HG03432 (cell line): ENCODE measurements around the gene ACER3.
"Not testable (repeated sequence)": the region's sequence is repeated elsewhere in the genome, so short reads cannot be mapped to it uniquely, and the experiment has no call there.

Experiments used
- ATAC-seq: cut with Tn5 transposase; IDR thresholded peaks from one replicate; pipeline ENCODE4 v1.9.1; 2021; ENCODE audit warnings: mild to moderate bottlenecking, moderate library complexity; ENCODE audit not compliant: unreplicated experiment

The ACER3 gene

DNA sequence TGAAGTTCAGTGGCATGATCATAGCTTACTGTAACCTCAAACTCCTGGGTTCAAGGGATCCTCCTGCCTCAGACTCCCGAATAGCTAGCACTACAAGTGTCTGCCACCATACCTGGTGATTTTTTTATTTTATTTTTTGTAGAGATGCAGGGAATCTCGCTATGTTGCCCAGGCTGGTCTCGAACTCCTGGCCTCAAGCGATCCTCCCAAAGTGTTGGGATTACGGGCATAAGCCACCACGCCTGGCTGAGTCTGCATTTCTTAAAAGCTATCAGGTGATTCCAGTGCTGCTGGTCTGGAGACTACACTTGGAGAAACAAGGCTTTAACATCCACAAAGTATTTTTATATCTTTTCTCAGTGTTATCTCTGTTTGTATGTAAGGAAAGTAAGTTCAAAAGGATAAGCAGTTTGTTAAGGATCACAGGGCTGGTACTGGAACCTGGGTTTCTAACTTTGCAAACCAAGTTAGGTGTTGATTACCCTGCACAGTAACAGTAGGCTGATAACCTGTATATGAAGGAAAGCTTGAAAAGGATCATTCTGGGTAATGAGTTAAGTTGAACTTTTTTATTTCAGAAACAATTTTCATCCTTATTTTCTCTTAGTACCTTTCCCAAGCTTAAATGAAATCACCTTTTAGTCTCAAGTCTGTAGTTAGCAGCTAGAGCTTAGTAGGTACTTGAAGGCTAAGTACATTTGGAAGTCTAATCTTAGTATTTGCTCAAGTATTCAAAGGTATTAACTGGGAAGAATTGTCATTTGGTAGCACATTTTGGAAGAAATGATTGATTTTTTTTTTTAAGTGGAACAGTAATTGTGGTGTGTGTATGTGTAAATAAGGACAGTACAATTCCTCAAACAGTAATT is 12.5 kb downstream of the ACER3 start:
- ATAC-seq, result no peak

DNA sequence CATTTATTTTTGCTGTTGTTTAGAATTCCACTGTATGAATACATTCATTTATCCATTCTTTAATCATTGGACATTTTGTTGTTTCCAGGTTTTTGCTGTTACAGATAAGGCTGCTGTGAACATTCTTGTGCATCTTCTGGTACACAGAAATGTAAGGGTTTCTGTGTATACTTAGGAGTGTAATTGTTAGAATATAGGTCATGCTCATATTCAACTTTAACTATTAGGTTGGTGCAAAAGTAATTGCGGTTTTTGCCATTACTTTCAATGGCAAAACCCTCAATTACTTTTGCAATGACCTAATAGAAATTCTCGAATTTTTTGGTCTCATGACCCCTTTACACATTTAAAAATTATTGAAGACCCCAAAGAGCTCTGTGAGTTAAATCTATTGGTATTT is 17.3 kb downstream of the ACER3 start:
- no peak for ATAC-seq

DNA sequence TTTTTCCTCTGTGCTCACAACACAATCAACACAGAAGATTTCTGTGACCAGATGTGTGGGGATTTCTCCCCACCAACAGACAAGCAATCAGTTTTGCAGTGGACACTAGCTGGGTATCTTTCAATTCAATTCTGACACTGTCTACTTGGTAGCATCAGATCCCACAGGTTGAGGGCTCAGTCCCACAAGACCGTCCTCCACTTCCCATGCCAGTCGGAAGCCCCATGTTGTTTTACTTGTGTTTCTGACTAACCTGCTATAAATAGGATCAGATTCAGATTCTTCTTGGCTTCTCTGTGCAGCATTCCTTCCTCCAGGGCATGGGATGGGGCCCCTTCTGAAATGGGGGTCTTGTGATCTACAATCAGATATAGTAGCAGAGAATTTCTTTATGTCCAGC is 19.6 kb downstream of the ACER3 start:
- ATAC-seq, result no peak

DNA sequence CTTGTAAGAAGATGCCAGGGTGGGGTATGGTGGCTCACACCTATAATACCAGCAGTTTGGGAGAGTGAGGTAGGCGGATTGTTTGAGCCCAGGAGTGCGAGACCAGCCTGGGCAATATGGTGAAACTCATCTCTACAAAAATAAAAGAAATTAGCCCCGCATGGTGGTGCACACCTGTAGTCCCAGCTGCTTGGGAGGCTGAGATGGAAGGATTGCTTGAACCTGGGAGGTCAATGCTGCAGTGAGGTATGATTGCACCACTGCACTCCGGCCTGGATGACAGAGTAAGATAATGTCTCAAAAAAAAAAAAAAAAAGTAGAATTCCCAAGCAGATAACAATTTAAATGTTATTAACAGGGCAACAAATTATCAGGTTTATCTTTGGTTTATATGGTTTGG is 20.2 kb downstream of the ACER3 start:
- ATAC-seq, result no peak

DNA sequence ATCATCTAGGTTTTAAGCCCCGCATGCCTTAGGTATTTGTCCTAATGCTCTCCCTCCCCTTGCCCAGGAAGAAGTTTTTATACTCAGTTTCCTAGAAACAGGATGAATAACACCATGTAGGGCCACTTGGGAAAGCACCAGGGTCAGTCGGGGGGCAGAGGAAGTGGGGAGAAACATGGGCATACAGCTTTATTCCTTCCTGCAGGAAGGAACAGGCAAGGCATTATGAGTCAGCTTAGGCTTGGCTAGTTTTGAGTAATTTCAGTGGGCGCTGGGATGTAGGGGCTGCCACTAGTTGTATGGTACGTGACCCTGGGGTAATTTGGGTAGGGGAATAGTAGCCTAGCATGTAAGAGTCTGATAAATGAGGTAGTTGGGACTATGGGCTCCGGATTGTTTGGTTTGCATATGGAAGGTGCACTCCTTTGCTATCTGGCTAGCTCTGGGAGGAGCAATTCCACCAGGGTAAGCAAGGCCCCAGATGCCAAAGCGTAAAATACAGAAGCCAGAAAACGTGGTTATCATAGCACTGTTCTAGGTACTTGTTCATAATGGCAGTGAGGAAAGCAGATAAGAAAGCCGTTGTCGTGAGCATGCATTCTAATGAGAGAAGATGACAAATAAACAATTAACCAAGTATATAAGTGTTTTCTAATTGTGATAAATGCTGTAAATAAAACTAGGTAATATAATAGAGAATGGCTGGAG is 24.8 kb downstream of the ACER3 start:
- no peak for ATAC-seq

DNA sequence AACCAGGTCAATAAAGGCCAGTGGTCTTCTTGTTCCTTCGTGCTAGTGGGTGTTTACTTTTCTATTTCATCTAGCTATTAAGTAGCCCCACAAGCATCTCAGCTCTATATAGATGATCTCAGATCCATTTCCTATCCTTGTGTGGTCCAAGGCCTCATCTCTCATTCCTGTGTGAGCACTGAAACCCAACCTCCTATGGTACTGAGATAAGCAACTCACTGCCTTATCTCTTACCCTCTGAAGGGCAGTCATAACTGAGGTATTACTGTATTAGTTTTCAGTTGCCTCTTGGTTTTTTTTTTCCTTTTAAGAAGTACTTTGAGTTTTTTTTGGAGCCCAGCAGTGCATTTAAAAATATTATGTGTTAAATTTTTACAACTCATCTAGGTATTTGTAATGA is 28.3 kb downstream of the ACER3 start:
- no peak for ATAC-seq

DNA sequence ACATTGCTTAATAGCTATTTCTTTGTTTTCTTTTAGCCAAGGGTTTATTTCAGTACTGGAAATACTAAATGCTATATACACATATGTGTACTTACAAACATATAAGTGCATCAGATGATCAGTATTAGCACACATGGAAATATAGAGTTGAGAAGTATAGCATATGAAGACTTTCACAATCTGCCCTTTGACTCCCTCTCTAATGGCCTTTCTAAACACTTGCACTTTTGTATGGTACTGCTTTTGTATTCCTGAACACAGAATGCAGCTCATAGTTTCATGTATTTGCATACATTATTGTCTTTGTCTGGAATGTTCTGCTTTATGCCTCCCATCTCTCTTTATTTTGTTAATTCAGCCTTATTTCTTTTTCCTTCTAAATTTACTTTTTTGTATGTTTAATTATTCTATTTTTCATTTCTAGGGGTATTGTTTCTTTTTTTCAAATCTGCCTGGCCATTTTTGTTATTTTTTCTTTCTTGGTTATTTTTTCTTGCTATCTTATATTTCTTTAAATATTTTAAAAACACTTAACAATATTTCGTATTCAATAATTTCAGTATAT is 28.8 kb downstream of the ACER3 start:
- no peak for ATAC-seq

DNA sequence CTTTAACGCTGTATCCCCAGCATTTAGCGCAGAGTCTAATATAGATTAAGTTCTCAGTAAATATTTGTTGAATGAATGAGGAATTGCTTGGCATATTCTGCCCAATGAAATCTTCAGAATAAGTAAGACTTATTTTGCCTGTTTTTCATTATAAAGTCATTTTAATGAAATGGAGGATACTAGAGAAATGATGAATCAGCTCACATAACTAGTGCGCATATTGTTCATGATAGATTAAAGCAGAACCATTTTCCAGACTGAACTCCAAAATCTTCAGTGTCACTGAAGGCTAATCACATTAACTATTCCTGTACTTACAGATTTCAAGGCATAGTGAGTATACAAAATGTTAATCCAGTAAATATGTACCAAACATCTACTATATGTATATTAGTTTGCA is 29.6 kb downstream of the ACER3 start:
- ATAC-seq, result no peak

DNA sequence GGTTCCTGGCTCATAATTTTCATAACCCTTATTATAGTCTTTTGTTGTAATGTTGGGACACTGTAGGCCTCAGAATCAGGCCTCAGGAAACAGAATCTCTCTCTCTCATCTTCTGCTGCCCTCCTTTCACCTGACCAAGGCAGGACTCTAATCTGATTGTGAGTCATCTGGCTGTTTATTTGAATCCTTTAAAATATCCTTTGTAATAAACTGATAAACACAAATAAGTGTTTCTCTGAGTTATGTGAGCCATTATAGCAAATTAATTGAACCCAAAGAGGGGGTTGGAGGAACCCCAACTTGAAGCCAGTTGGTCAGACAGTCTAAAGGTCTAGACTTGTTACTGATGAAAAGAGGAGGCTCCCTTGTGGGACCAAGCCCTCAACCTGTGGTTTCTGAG is 30.6 kb downstream of the ACER3 start:
- no peak for ATAC-seq

DNA sequence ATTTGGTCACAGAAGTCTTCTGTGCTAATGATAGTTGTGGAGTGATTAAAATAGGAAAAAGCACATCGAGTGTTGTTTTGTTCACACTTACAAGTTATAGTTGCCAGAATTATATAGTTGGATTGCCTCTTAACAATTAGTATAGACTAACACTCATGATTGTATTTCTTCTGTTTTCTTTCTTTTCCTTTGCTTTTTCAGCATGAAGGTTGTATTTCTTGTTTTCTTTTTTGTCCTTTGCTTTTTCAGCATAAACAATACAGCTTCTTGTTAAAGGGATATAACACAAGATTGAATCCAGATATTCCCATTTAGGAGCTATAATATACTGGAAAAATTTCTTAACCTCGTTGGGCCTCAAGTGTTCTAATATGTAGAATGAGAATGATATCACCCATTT is 31.1 kb downstream of the ACER3 start:
- ATAC-seq, result no peak

DNA sequence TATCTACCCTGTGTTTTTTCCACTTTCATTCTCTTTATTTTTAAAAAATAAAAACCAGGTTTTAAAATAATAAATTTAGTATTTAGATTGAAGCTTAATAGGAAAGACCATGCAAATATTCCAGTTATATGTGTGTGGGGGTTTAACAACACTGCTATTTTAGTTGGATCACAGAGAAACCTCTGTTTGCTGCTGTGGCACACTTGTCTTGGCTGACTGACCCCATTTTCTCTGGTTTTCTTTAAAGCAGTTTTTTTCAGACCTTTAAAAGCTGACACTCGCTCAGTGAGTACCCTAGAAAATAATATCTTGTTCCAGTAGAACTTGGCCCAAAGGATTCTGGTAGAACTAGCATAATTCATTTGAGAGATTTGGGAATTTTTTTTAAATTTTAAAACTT is 31.6 kb downstream of the ACER3 start:
- no peak for ATAC-seq

DNA sequence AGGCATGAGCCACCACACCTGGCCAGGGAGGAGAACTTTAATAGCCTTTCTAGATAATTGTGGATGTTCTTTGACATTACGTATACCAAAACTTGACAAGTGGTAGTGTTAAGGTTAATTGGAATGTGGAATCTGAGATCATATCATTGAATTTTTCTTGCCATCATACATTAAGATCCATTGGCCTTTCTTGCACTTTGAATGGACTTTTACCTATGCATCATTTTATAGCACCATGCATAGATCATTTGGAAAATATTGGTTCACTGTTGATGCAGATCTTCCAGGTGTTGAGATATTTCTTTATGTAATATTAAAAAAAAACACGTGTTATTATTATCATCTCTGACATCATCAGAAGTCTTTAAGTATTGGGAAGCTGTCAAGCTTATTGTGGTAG is 36.5 kb downstream of the ACER3 start:
- ATAC-seq, result no peak

DNA sequence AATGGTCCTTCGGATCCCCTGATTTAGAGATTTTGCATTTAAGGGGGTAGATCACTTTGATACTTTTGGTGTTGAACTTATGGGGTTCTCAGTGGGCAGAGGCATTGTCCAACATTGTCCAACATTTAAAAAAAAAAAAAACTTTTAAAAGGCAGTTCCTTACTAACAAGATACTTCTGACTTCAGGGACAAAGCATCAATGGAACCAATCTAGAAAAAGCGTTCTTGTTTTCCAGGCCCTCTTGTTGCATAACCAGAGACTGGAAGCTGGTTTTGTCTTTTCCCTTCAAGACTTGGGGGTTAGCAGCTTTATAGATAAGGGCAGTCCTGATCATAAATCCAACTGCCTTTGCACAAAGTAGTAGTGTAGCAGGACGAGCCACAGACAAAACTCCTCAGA is 40.4 kb downstream of the ACER3 start:
- no peak for ATAC-seq

DNA sequence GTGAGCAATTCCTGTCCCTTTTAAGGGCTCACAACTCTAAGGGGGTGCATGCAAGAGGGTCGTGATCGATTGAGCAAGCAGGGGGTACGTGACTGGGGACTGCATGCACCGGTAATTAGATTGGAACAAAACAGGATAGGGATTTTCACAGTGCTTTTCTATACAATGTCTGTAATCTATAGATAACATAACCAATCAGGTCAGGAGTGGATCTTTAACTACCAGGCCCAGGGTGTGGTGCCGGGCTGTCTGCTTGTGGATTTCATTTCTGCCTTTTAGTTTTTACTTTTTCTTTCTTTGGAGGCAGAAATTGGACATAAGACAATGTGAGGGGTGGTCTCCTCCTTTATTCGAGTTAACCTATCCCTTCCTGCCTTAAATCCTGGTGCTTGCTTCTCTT is 40.9 kb downstream of the ACER3 start:
- ATAC-seq, result not testable (repeated sequence)

DNA sequence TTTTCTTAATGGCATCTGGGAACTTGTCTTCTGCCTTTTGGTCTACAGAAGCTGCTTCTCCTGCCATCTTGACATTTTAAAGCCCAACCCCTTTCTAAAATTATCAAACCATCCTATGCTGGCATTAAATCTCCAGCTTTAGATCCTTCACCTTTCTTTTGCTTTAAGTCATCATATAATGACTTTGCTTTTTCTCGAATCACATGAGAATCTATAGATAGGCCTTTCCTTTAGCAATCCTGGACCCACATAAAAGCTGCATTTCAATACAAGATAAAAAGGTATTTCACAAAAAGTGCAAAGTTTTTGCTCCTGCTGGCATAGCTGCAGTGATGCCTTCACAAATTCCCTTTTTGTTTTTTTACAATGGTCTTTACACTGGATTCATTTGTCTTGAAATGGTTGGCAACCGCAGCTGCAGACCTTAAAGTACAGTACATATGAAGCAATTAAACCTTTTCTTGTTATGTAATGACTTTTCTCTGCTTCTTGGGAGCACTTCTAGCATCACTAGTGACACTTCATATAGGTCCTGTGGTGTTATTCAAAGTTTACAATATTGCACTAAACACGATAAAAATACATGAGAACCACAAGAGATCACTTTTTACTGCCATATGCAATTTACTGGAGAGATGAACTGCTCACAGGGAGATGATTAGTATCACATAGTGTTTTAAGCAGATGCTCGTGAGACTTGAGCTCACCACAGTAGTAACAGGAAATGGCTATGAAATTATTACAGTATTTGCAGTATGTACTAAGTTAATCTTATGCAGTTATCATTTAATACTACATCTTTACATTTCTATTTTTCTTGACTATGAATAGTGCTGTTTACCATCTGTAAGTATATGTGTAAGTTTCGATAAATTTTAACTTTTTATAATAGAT is 41.6 kb downstream of the ACER3 start:
- ATAC-seq, result no peak

DNA sequence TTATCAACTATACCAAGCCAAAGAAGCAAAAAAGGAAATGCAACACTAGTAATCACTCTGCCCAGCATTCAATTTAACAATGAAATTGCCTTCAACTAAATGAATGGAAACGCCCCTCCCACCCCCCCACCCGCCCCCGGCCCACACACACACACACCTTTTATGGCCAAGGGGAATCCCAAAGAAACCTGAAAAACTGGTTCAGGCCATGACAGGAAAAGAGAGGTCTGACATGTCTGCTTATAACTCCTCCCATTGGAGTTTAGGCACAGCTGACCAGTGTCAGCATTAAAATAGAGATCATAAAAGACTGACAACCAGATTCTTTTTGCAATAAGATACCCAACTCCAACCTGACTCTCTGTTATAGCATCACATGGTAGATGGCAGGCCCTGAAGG is 42.6 kb downstream of the ACER3 start:
- no peak for ATAC-seq

DNA sequence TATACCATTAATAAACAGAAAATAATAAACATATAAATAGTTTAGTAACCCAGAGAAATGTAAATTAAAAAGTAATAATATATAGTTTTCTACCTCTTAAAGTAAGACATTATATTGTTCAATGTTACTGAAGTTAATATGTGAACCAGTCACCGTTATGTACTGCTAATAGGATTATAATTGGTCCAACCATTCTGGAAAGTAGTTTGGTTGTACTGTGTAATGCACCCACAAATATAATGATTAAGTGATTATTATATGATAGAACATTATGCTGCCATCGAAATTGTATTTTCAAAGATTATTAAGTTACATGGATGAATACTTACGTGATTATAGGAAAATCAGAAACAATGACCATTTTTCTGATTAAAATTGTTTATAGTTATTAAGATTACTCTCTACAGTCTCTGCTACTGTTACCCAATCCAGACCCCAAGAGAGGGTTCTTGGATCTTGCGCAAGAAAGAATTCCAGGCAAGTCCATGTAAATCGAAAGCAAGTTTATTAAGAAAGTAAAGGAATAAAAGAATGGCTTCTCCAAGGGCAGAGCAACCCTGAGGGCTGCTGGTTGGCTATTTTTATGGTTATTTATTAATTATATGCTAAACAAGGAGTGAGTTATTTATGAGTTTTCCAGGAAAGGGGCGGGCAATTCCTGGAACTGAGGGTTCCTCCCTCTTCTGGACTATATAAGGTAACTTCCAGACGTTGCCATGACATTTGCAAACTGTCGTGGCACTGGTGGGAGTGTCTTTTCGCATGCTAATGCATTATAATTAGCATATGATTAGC is 50.1 kb downstream of the ACER3 start:
- no peak for ATAC-seq

DNA sequence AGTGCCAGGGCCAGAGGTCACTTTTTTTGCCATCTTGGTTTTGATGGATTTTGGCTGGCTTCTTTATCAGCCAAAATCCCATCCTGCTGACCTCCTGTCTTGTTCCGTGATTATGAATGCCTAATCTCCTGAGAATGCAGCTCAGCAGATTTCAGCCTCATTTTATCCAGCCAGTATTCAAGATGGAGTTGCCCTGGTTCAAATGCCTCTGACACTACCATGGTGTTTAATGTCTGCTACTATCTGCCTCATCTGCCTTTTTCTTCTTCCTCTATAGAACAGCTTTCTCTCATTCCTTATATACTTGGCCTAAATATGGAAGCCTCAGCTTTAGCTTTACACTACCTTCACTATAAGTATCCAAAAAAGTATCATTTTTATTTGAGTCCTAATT is 50.7 kb downstream of the ACER3 start:
- ATAC-seq, result no peak

DNA sequence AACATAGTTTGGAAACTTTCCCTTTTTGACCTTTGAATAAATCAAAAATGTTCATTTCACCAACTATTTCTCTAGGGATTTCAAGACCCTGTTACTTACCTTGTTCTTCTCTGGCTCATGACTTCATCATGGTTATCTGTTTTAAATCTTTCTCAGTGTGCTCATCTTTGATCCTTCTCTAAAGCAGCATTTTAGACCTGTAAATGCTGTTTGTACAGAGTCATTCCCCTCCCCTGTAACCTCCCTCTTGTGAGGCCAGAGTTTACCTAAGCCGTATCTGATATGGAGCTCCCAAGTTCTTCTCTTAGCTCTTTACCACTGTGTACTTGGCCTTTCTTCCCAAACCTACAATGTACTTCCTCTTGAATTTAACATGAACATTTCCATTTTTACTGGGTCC is 56.0 kb downstream of the ACER3 start:
- ATAC-seq, result no peak

DNA sequence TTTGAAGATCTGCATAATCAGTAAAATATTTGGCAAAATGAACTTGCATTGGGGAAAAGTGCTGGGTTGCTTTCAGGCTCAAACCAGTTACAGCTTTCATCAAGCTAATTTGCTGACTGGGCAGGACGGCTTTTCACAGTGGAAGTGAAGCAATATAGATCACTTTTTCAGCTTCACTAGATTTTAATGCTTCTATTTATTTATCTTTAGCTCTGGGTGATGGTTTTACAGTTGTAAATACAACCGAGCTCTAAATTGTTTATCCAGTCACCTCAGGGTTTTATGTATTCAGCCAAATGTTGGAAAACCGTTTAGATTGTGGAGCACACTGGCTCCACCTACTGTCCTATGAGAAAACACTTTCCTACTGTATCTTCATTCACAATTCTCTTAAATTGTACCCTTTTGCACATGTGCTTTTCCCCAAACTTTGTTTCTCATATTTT is 58.2 kb downstream of the ACER3 start:
- ATAC-seq, result no peak
